Fibroblast of skin of back (primary cell): Measurements from ENCODE around the gene NACC2.

Source experiments
- DNase-seq: peaks from one replicate; pipeline ENCODE4 v3.0.0-alpha.2; 2013

The NACC2 gene

DNA sequence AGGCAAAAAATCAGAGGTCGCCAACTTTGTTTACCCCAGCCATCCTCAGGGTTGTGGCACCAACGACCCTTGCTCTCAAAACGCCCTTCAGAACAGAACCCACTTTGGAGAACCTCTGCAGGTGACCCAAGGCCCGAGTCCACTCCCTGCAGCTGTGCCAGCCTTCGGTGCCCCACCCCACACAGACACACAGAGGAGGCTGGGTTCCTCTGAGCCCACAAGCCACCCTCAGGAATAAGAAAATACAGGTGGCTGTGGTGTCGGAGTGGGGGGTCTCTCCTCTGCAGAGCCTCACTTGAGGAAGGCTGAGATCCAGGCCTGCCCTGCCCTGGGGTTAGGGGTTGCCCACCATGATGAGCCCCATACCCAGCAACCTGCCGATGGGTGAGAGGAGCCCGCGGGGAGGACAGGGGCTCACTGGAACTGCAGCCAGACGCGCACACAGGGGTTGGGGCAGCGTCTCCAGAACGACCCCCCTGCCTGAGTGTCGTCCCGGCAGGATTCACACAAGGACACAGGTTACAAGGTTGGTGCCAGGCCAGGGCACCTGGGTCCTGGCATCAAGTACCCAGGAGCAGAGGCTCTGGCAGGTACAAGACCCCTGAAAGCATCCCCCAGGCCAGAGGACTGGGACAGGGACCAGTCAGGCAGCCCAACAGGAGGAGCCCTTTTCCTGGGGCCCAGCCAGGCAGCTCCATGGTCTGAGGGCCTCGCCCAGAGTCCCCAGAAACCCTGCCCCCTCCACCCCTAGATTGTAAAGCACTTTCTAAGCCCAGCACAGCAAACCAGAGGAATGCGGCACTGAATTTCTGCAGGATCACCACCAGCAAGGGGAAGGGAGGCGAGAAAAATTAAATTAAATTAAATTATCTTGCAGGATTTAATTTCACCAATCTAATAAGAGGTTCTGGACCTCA lies 40.0 kb downstream of the NACC2 start:
- DNase-seq, result no peak

DNA sequence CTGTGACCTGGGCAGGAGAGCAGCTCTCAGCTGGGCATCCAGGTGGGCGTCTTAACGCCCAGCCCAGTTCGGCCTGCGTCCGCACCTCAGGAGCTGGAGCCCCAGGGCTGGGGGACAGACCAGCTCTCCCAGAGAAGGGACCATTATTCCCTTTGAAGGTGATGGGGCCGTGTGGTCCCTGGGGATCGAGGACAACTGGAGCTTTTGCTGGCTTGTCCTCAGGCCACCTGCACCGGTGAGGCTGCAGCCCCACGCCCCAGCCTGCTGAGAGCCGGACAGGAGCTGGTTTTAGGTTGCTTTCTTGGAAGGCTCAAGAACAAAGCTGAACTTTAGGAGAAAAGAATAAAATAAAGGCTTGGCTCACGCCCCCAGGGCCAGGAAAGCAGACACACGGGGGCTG lies 40.9 kb downstream of the NACC2 start:
- DNase-seq, result no peak

DNA sequence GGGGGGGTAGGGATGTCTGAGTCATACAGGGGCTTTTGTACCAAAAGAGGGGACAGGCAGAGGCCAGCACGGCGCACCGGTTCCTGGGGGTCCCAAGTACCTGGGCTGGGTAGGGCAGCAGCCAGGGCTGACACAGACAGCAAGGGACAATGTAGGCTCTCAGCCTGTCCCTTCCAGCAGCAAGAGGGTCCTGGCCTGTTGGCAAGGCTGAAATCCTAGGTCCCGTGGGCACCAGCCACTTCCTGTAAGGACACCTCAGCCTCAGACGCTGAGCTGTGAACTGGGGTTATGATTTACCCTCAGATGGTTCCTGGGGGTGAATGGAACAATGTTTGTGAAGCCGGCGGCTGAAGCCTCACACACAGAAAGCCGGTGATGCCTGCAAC lies 41.3 kb downstream of the NACC2 start:
- no peak for DNase-seq

DNA sequence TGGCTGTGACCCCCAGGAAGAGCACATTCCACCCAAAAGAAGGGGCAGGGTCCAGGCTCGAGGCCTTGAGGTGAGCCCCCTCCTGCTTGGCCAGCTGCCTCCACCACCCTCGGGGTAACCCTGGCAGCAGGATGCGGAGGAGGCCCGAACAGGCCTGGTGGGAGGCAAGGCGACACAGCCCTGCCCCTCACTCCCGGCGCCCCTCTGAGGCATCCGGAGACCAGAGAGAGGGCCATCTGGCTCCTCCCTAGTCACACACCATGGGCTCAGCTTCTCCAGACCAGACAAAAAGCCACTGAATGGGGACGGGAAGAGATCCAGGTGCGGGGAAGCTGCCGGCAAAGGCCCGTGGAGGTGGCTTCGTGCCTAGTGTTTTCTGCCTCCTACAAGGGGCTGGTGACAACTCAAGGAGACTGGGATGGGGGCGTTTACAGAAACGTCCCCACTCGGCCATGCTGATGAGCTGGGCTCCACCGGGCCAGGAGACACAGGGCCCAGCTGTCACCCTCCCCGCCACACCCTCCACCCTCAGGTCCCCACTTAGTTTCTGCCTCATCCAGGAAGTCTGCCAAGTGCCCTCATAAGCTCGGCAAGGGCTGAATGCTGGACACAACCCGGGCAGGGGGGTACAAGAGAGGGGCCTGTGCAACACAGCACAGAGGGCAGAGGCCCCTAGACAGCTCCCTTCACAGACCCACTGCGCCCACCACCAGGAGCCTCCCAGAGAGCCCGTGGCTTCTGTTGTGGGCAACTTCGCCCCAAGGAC lies 41.9 kb downstream of the NACC2 start:
- no peak for DNase-seq

DNA sequence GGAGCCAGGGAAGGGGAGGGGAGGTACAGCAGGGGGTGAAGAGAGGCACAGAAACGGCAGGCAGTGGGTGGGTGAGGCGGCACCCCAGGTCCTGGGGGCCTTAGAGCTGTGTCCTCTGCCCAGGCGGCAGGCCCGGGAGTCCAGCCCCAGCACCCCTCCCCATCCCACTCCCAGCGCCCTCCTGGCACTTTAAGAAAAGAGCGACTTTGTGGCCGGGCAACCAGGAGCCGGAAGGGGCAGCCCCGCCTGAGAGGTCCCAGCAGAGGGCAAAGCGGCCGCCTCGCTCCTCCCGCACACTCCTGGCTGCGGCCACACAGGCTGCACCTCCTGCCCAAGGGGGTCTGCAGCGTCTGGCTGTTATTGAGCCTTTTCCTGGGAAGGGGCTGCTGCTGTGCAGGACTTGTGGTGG lies 42.6 kb downstream of the NACC2 start:
- DNase-seq, result no peak

DNA sequence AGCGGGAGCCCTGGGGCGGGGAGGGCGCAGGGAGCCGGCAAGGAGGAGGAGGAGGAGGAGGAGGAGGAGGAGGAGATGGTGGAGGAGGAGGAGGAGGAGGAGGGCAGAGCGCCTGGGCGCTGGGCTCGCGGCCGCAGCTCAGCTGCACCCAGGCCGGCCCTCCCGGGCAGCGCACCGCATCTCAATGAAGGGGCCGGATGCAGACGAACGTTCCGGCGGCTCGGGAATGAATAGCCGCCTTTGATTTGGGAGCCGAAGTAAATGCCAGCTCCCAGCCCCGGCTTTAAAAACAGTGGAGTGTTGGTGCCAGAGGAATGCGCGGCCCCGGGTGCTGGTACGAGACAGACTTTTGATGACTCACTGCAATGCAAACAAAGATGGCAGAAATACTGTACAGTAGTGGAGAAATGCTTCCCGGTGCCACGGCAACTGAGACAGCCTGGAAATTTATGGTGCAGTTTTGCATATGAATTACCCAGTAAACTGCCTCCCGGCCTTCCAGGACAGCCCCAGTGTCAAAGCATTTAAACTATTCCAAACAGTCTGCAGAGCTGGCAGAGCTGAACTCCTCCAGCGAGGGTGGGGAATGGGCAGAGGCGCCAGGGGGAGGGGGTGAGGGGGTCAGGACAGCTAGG lies 43.1 kb downstream of the NACC2 start:
- DNase-seq, result peak; percentile 99

DNA sequence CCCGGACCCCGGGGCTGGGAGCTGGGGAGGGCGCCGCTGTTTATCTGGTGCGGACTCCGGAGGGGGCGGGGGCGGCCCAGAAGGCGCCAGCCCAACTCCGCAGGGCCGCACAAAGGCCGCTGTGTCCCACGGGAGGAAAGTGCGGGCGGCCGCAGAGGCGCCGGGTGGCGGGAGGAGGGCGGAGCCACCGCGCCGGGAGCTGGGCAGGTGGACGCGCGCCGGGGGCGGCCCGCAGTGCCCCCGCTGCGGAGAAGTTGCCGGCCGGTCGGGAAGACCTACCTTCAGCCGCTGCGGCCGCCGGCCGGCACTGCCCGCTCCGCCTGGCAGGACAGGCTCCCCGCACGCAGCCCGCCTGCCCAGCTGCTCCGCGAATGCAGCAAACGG lies 43.6 kb downstream of the NACC2 start:
- peak; percentile 30 for DNase-seq

DNA sequence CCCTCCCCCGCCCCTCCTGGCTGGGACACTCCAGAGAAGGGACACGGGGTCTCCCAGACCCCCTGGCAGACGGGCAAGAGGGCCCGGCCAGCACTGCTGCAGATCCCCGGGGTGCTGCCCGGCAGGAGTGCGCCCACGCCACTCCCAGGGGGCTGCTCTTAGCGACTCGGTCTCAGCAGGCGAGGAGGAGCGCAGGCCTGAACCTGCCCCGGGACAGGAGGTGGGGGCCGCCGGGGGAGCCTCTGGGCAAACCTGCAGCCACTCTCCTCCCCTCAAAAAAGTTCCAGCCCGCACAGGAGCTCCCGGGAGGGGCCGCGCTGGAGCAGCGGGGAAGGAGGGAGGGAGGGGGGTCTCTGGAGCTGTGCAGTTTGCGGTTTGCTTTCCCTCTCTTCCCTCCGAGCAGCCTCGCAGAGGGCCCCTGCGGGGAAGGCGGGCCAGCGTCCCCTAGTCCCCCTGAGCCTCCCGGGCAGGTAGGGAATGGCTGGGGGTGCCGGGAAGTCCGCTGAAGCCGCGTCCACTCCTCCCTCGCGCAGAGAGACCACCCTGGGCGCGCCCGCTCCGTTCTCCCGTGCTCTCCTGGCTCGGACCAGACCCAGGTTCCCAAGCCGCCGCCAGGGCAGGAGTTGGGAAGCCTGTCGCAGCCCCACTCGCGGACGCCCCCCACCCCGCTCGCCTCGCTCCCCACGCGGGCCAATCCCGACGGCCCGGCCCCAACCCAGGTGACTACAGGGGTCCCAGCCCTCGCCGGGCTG lies 44.2 kb downstream of the NACC2 start:
- no peak for DNase-seq

DNA sequence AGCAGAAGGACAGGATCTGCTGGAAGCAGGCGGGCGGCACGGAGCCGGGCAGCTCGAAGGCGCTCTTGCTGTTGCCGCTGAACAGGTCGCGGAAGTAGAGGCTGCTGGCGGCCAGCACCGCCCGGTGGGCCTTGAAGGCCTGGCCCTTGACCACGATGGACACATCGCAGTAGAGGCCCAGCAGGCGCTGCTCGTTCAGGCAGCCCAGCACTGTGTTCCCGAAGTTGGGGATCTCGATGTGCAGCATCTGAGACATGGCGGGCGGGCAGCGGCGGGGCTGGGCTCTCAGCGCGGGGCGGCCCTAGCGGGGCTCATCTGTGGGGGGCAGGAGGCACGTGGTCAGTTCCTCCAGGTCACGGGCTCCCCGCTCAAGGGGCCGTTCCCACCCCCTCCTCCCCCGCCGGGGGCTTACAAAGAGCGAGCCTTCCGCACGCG lies 44.8 kb downstream of the NACC2 start:
- DNase-seq, result no peak

DNA sequence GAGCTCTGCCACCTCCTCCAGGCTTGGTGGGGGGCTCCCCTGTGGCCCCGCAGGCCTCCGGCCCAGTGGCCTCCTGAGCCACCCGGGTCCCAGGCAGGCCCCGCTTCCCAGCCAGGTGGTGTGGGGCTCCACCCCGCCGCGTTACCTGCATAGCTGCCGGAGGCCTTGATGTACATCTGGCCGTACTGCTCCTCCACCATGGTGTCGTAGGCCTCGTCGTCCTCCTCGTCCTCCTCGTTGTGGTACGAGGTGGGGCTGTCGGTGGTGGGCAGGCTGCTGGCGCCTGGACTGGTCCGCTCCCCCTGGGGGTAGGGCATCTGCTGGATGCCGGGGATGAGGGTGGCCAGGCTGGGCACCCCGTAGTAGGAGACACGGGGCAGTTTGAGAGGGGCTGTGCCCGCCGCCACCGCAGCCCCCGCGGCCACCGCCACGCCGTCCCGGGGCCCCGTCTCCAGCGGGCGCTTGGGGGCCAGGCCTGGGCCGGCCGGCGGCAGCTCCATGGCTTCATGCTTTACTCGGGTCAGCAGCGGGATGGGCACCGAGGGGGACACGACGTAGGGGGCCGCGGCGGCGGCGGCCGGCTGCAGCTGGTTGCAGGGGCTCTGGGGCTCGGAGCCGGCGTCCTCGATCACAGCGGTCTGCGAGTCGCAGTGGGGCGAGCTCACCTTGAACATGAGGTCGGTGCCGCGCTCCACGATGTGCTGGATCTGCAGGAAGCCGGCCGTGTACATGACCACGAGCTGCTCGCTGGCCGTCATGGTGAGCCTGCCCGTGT lies 45.4 kb downstream of the NACC2 start:
- no peak for DNase-seq

DNA sequence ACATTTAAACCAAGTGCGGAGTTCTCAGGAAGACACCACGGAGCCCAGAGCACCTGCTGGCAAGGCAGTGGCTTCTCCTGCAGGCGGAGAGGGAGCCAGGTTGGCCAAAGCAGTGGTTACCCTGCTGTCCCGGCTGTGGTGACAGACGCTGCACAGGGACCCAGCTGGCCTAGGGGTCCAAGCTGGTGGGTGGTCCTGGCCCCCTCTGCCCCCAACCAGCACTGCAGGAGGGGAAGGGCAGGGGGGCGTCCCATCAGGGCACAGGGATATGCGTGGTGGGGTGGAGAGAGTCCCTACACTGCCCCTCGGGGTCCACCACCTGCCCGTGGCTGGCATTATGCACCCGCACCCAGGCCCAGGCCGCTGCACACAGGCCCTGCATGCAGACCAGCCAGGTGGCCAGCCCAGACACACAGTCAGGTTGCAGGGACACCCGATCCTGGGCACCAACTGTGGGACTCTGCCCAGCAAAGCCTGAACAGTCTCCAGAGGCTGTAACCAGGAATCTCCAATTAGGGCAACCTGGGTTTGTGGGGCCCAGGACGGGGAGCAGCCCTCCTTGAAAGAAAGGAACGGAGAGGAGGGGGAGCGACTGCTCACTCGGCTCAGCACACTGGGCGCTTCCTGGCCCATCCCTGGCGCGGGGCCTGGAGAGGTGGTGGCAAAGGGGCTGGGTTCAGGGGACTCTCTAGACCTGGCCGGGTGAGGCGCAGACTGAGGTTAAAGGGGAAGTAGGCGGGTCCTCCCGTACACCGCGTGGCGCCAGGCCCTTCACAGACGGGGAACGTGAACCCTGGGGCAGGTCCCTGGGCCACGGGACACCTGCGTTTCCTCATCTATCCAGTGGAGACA lies 46.3 kb downstream of the NACC2 start:
- no peak for DNase-seq

DNA sequence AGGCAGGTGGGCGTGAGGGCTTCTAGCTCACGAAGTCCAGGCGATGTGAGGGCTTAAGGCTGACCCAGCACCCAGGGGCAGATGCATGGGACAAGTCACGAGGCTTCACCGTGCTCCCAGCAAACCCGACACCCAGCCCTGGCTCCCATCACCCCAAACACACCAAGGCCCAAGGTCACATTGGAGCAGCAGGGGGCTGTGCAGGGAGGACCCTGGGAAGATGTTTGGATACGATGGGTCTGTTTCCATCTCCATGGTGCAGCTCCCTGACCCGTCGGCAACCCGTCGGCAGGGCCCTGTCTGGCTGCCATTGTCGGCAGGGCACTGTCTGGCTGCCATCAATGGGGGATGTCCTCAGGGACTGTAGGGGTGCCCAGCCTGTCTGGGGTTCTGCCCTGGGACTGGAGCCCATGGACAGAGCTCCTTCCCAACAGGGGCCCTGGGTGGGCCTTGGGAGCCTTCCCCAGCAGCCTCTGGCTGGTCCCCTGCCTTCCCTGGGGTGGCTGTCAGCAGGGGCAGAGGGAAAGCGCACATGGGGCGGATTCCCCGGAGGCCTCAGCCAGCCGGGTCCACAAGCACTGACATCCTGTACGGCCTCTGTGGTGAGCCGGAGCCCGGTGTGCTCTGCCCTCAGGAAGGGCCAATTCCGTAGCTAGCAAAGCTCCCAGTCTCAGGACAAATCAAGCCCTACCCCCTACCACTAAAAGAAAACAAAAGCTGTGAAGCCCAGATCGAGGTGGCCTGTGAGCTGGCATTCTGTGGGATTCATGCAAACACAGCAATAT lies 47.1 kb downstream of the NACC2 start:
- DNase-seq, result no peak

DNA sequence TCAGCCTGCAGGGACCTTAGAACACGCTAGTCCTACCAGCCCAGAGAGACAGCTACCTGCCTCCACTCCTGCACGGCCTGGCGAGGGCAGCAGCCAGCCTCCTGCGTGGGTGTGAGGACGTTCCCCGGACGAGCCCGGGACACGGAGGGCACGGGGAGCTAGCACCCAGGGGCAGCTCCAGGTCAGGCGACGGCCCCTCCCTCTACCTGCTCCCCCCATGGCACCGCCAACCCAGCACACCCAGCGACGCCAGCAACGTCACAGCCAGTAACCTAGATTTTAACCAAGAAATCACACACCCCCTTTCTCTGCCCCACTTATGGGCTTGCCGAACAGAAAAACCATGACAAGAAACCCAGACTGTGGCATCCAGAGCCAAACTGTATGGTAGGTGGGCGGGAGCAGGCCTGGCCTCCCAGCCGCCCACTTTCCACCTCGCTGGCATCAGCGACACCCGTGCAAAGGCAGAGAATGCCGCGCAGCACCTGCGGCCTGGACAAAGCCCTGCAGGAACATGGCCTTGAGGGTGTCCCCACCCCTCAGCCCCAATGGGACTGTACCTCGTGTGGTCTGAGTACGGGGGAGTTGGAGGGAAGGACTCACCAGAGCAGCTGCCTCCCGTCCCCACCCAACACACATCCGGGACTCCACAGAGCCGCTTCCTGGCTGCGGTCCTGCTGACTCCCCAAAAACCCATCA lies 47.9 kb downstream of the NACC2 start:
- no peak for DNase-seq

DNA sequence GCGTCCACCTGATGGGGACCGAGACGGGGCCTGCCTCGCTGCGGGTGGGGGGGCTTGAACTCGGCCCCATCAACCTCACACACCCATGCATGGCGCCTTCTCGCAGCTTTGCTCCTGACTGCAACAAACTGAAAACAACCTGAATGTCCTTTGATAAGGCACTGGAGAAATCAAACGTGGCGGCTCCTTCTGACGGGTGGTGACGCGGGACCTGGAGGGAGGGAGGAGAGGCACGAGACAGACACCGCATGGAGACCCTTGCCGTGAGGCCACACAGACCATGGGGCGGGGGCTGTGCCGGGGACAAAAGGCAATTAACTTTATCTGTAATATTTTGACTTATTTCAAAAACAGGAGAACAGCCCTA lies 48.6 kb downstream of the NACC2 start:
- DNase-seq, result no peak

DNA sequence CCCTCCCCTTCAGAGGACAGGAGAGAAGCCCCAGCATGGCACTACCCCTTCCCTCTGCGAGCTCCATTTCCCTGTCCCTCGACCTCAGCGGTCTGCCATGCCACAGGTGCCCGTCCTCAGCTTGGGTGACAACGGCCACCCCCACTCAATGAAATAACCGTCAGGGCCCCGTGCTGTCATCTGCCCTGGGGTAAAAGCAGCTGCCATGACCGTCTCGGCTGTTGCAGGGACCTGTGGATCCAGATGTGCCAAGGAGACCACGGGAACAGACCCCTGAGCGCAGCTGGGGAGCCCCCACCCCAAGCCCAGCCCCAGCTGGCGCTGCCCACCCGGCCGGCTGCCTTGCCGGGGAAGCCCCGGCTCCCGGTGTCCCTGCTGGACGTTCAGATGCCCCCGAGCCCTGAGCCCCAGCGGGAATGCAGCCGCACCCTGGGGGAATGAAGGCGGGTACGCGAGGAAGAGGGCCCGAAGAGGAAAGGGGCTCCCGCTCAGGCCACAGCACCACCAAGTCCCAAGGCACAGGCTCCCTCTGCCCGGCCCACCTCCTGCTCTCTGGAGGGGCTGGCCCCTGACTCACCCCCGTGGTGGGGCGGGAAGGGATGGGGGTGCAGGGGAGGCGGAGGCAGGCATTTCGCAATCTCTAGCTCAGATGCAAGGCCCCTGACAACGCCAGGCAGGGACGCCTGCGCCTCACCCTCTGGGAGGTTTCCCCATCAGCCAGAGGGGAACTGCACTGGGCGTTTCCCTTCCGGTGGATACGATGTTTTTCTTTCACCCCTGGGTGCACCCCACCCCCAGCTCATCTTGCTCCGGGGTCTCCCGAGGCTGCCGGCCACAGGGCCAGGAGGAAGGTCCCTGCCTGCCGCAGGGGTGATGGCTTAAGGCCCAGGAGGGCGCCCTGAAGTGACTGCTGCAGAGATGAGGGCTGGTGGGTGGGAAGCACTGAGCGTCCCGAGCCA lies 49.2 kb downstream of the NACC2 start:
- DNase-seq, result peak; percentile 24

DNA sequence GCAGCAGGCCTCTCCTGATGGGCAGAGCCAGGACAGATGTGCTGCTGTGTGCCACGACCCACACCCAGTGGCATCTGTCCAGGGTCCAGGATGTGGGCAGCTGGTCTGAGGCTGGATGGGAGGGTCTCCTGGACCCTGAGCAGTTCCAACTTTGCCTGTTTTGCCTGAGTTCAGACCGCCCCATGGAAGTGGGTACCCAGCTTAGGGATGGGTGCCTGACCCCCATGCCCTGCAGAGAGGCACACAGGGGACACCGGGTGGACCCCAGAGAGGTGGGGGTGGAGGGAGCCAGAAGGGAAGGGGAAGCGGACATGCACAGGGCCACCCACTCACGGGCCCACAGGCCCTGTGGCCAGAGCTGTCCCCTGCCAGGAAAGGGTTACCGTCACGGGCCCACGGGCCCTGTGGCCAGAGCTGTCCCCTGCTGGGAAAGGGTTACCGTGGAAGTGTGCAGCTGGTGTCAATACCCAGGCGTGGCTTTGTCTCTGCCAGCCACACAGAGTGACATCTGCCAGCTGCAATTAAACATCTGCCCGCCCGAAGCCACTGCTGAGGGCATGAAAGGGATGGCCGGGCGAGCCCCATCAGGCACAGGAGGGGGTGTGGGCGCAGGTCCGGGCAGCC lies 50.0 kb downstream of the NACC2 start:
- no peak for DNase-seq

DNA sequence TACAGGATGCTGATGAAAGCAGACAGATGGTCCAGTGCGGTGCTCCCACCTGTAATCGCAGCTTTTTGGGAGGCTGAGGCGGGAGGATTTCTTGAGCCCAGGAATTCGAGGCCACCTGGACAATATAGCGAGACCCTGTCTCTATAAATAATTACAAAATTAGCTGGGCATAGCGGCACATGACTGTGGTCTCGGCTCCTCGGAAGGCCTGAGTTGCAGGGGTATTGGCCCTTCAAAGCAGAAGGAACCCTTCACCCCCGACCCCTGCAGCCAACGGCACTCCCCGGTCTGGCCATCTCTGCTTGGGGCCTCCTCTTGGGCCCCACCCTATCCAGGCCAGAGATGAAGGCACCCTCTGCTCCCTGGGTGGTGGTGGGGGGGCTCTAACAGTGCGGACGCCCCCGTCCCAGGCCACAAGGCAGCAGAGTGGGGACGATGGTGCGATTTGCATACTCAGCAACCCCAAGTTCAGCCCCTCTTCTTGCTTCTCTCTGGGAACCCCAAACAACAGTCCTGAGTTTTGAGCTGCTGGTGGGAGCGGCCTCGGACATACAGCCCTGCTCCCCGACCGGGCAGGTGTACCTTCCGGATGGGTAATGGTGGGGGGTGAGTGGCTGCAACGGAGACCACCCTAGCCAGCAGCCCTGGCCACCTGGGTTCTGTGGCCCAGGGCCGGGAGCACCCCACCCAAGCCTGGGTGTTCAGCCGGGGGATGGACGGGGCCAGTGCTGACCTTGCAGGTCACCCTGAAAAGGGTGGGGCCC lies 50.7 kb downstream of the NACC2 start:
- DNase-seq, result no peak
